MM.1S (cell line): ENCODE data around the gene OTULIN.

Source experiments
- DNase-seq: peaks from one replicate; pipeline ENCODE4 v3.0.0-alpha.2; 2015
- H2AFZ ChIP-seq: fragments of 300-600 bp; sonication (generic); 2 replicates; pipeline ENCODE4 v1.6.0; 2016; ENCODE audit warnings: antibody characterized with exemption, low read length
- H3F3A ChIP-seq: fragments of 300-600 bp; sonication (generic); 2 replicates; pipeline ENCODE4 v1.6.1; 2016; ENCODE audit warnings: mild to moderate bottlenecking, antibody characterized with exemption, low read length, moderate library complexity, mixed read lengths; ENCODE audit not compliant: insufficient read depth
- H3K27ac ChIP-seq: fragments of 300-600 bp; sonication (generic); 2 replicates; pipeline ENCODE4 v1.5.1; 2016; ENCODE audit warnings: mild to moderate bottlenecking, low read length
- H3K27me3 ChIP-seq: fragments of 300-600 bp; sonication (generic); replicated peaks from 2 replicates; pipeline ENCODE4 v1.6.0; 2016; ENCODE audit warnings: low read length; ENCODE audit not compliant: insufficient read depth
- H3K36me3 ChIP-seq: fragments of 300-600 bp; sonication (generic); replicated peaks from 2 replicates; pipeline ENCODE4 v1.6.1; 2016; ENCODE audit warnings: mild to moderate bottlenecking, low read length, mixed read lengths; ENCODE audit not compliant: insufficient read depth
- H3K4me1 ChIP-seq: fragments of 300-600 bp; sonication (generic); 2 replicates; pipeline ENCODE4 v1.6.1; 2016; ENCODE audit warnings: low read length, mixed read lengths
- H3K4me2 ChIP-seq: fragments of 300-600 bp; sonication (generic); 2 replicates; pipeline ENCODE4 v1.6.0; 2016; ENCODE audit warnings: low read depth, low read length
- H3K4me3 ChIP-seq: fragments of 300-600 bp; sonication (generic); 2 replicates; pipeline ENCODE4 v1.5.1; 2016; ENCODE audit warnings: low read length, mixed read lengths
- H3K79me2 ChIP-seq: fragments of 300-600 bp; sonication (generic); 2 replicates; pipeline ENCODE4 v1.6.1; 2016; ENCODE audit warnings: mixed run types, low read length, mixed read lengths
- H3K9ac ChIP-seq: fragments of 300-600 bp; sonication (generic); 2 replicates; pipeline ENCODE4 v1.6.1; 2016; ENCODE audit warnings: low read length, mixed read lengths
- H3K9me2 ChIP-seq: fragments of 300-600 bp; sonication (generic); replicated peaks from 2 replicates; pipeline ENCODE4 v1.6.1; 2016; ENCODE audit warnings: mild to moderate bottlenecking, low read length, mixed read lengths; ENCODE audit not compliant: insufficient read depth
- H3K9me3 ChIP-seq: fragments of 300-600 bp; sonication (generic); replicated peaks from 2 replicates; pipeline ENCODE4 v1.6.1; 2016; ENCODE audit warnings: mild to moderate bottlenecking, low read length, mixed read lengths; ENCODE audit not compliant: insufficient read depth
- H4K20me1 ChIP-seq: fragments of 300-600 bp; sonication (generic); 2 replicates; pipeline ENCODE4 v1.6.1; 2016; ENCODE audit warnings: mild to moderate bottlenecking, low read length, moderate library complexity, mixed read lengths; ENCODE audit not compliant: insufficient read depth
- EZH2 ChIP-seq: fragments of 300-600 bp; sonication (generic); optimal IDR thresholded peaks from 2 replicates; pipeline ENCODE3; 2017; ENCODE audit warnings: low read depth, mild to moderate bottlenecking, antibody characterized with exemption, low read length, mixed read lengths
- EZH2phosphoT487 ChIP-seq: fragments of 300-600 bp; sonication (generic); IDR thresholded peaks from 2 replicates; pipeline ENCODE4 v1.6.1; 2018; ENCODE audit warnings: antibody characterized with exemption, low read length
- TF ChIP-seq, protein P1 (sequence below): fragments of 300-600 bp; sonication (generic); IDR thresholded peaks from 2 replicates; pipeline ENCODE4 v1.5.1; 2016; ENCODE audit warnings: antibody characterized with exemption, low read length, mixed read lengths

The OTULIN gene

DNA sequence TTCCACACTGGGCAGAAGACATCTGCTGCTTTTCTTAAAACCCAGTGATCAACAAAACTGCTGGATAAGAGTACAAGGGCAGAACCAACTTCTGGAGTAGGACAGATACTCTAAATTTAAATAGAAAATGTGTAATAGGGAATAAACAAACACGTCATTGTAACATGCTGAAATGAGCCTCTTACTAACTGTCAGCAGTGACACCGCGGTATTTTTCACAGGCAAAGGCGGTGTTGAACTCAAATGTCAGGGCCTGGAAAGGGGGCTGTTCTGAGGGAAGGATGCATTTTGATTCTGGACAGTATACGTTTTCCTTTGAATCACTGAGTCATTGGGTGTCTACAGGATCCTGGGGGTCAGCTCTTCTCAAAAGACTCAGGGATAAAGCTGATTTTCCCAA is 73.5 kb downstream of the OTULIN start:
- DNase-seq, result no peak
- no peaks in the 10 kb centered on the region for H3F3A ChIP-seq
- H3K27me3 ChIP-seq, result no peaks in the 10 kb centered on the region
- no peaks in the 10 kb centered on the region for H3K9me2 ChIP-seq
- no peak overlapping the region for H3K27ac ChIP-seq
- no peak overlapping the region for H3K9ac ChIP-seq
- H3K4me3 ChIP-seq, result no peak overlapping the region
- H3K79me2 ChIP-seq, result no peaks in the 10 kb centered on the region
- no peaks in the 10 kb centered on the region for H4K20me1 ChIP-seq
- H3K4me2 ChIP-seq, result no peak overlapping the region
- H2AFZ ChIP-seq, result no peak overlapping the region
- no peak for TF ChIP-seq EZH2phosphoT487
- TF ChIP-seq, protein P1, sequence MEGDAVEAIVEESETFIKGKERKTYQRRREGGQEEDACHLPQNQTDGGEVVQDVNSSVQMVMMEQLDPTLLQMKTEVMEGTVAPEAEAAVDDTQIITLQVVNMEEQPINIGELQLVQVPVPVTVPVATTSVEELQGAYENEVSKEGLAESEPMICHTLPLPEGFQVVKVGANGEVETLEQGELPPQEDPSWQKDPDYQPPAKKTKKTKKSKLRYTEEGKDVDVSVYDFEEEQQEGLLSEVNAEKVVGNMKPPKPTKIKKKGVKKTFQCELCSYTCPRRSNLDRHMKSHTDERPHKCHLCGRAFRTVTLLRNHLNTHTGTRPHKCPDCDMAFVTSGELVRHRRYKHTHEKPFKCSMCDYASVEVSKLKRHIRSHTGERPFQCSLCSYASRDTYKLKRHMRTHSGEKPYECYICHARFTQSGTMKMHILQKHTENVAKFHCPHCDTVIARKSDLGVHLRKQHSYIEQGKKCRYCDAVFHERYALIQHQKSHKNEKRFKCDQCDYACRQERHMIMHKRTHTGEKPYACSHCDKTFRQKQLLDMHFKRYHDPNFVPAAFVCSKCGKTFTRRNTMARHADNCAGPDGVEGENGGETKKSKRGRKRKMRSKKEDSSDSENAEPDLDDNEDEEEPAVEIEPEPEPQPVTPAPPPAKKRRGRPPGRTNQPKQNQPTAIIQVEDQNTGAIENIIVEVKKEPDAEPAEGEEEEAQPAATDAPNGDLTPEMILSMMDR, result no peak
- TF ChIP-seq EZH2, result no peak
- no peaks in the 10 kb centered on the region for H3K4me1 ChIP-seq
- H3K9me3 ChIP-seq, result no peaks in the 10 kb centered on the region
- H3K36me3 ChIP-seq, result no peaks in the 10 kb centered on the region

DNA sequence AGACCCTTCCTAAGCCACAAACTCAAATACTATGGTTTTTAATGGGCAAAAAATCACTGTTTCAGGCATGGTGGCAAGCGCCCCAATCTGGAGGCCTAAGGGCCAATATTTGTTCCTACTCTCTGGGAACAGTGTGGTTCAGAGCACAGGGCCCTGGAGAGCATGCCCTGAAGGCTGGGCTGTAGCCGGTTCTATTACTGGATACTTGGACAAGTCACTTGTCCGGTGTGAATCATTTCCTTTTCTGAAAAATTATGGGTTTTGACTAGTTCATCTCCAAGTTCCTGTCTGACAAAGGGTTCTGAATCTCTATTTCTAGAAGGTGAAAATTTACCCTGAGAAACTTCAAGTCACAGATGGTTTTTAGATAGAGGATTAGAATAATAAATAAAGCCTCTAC is 75.0 kb downstream of the OTULIN start:
- Histone ChIP-seq H2AFZ (no peak overlapping the region), H3K79me2 (no peaks in the 10 kb centered on the region), H3K36me3 (no peaks in the 10 kb centered on the region), H3F3A (no peaks in the 10 kb centered on the region), H3K27ac (no peak overlapping the region), H3K9me2 (no peaks in the 10 kb centered on the region), H3K4me1 (peaks cover 6% of the 10 kb centered on the region), H3K9me3 (no peaks in the 10 kb centered on the region), H3K4me3 (no peak overlapping the region), H3K4me2 (no peak overlapping the region), H3K9ac (no peak overlapping the region), H4K20me1 (no peaks in the 10 kb centered on the region), H3K27me3 (no peaks in the 10 kb centered on the region)
- TF ChIP-seq EZH2phosphoT487, result no peak
- no peak for TF ChIP-seq EZH2
- TF ChIP-seq, protein P1, result no peak
- DNase-seq, result no peak

DNA sequence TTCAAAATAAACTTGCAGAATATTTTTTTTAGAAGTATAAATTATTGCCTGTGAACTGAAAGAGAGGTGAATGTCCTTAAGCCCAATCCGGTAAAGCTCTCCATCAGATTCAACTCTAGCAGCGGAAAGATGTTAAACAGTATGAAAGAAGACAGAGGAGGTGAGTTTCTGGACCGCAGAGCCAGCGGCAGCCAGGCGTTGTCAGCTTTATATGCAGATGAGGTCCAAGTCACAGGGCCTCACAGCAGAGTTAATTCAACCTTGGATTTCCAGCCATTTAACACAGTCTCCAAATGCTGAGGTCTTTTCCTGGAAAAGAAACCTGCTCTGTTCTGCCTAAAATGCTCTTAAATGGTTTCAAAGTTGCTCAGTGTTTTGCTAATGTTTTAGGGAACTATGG is 75.5 kb downstream of the OTULIN start:
- no peak for TF ChIP-seq EZH2phosphoT487
- TF ChIP-seq EZH2, result no peak
- TF ChIP-seq, protein P1, result no peak
- DNase-seq, result no peak
- no peaks in the 10 kb centered on the region for H4K20me1 ChIP-seq
- H3K27me3 ChIP-seq, result no peaks in the 10 kb centered on the region
- H3K79me2 ChIP-seq, result no peaks in the 10 kb centered on the region
- no peaks in the 10 kb centered on the region for H3K36me3 ChIP-seq
- H3K9ac ChIP-seq, result no peak overlapping the region
- H3K27ac ChIP-seq, result no peak overlapping the region
- no peaks in the 10 kb centered on the region for H3K9me3 ChIP-seq
- H3K4me2 ChIP-seq, result no peak overlapping the region
- no peak overlapping the region for H3K4me3 ChIP-seq
- no peaks in the 10 kb centered on the region for H3F3A ChIP-seq
- peaks cover 9% of the 10 kb centered on the region for H3K4me1 ChIP-seq
- no peaks in the 10 kb centered on the region for H3K9me2 ChIP-seq
- H2AFZ ChIP-seq, result no peak overlapping the region
